Measurements from ENCODE around the gene ALDH2. TPM values are rescaled to one million over a fixed set of nuclear protein-coding genes. Genes with fewer than 3 reads are reported as not detected.

Gene ALDH2
- total RNA-seq, 2 donors from 2014 or later, result 268 to 331 TPM

DNA sequence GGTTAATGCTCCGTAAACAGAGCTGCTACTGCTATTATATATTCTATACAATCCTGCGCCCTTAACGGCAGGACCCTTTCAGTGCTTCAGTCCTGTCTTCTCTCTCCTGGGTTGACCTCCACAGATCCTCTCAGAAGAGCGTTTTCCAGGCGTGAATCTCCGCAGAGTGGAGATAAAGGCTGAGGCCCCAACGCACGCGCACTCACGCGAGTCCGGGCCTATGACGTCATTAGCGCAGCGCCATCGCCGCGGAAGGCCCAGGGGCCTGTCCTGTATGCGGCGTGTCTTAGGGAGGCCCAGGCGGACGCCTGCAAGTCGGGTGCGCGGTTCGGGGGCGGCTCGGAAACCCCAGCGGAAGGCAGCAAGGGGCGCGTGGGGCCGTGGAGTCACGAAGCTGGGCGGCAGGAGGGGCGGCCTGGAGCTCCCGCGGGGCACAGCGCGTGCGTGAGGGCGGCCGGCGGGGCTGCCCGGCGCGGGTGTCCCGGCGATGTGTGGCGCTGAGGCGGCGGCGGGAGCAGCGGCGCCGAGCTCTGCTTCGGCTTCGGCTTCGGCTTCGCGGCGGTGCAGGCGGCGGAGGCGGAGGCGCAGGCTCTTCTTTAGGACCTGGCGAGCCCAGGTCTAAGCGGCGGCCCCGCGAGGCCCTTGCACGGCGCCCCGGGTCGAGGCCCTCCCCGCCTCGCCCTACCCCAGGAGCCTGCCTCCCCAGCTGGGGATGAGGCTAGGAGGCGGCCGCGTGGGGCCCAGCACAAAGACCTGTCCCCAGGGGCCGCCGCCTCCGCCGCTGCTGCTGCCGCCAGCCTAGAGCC is 75.2 kb downstream of the ALDH2 start, which contains the start of gene MAPKAPK5:
MAPKAPK5 (plus strand) TSS at position 479 of the 806 bp plus-strand sequence. CDS start 506 bp downstream, outside the sequence.
- DNase-seq (peak; percentile 95), ATAC-seq (peak; percentile 96)
- intact Hi-C loops (cut with DNase I), result no loop called here

DNA sequence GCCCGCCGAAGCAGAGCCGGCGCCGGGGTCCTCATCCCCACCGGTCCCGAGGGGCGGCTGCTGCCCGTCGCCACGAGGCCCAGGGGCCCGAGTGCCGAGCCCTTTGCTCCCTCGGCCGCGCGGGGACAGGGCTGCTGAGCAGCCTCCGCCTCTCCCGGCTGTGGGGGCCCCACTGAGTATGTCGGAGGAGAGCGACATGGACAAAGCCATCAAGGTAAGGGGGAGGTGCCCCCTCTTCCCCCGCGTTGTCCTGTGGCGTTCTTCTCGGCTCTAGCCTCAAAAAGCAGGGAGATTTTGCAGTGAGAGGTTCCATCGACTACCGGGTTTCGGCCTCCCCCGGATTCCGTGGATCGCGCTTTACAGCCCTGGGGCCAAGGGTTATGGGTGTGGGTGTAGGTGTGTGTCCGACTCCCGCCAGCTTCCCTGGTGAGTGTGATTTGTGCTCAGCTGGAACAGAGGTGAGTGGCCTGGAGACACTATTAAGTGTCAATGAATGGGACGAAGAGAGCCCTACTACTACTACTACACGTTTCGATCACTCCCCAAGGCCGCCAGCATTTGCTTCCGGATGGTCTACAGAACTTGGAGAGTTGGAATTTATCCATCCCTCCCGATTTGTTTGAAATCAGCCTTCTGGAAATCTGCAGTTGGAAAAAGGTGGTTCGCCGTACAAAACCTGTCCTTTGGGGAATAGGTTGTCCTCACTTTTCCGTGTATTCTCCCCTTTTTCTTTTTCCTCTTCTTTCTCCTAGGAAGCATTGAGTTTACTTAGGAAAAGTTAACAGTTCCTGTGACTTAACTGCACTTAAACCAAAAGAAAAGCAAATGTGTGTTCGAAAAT is 76.0 kb downstream of the ALDH2 start:
- DNase-seq (no peak), ATAC-seq (peak; percentile 21 to 22)
- intact Hi-C loops (cut with DNase I), result no loop called here

DNA sequence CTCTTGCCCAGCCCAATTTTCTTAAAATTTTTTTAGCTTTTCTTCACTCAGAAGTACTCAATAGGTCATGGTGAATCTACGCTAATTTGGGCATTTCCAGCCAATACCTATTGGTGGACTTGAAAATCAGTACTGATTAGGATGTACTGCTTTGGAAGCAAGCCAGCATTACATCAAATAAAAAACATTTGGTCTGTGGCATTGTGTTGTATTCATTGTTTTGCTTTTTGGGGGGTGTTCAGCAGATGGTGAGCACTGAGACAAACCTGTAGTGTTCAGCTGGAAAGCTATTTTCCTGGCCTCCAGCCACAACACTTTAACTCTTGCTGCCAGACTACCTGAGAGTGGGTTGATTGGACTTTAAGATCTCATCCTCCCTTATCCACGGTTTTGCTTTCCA is 79.3 kb downstream of the ALDH2 start:
- intact Hi-C loops (cut with DNase I), result no loop called here
- no peak for DNase-seq
- no peak for ATAC-seq

DNA sequence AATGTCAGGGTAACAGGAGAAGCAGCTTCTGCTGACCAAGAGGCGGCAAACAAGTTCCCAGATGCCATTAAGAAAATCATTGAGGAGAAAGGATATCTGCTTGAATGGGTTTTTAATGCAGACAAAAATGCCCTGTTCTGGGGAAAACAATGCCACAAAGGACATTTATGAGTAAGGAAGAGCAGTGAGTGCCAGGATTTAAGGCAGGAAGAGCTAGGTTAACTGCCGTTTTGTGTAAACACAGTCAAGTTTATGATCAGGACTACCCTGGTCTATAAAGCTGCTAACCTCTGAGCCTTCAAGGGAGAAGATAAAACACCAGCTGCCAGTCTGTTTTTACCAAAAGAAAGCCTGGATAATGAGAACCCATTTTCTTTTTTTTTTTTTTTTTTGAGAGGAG is 83.8 kb downstream of the ALDH2 start:
- DNase-seq (no peak), ATAC-seq (no peak)
- intact Hi-C loops (cut with DNase I), result no loop called here

DNA sequence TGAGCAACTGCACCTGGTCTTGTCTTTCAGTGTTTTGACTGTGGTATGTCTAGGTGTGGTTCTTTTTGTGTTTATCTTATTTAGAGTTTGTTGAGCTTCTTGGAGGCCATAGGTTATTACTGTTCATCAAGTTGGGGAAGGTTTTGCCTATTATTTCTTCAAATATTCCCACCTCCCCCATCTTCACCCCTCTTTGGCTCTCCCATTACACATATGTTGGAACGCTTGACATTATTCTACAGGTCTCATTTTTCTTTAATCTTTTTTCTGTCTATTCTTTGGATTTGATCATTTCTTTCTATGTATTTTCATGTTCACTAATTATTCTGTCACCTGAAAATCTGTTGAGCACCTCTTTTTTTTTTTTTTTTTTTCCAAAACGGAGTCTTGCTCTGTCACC is 91.5 kb downstream of the ALDH2 start:
- ATAC-seq, result no peak
- intact Hi-C loops (cut with DNase I), result no loop called here

DNA sequence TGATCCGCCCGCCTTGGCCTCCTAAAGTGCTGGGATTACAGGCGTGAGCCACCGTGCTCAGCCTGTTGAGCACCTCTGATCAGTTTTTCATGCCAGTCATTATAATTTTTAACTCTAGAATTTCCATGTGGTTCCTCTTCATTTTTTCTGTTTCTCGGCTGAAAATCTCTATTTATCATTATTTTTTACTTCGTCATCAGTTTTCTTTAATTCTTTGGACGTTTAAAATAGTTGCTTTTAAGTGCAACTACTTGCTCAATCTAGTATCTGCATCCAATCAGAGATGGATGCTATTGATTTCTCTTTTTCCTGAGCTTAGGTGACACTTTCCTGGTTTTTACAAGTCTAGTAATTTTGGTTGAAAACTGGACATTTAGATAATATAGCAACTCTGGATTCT is 92.0 kb downstream of the ALDH2 start:
- intact Hi-C loops (cut with DNase I), result no loop called here
- DNase-seq, result no peak
- ATAC-seq, result no peak

More for the DNA sequence above, 91.5 kb downstream of the ALDH2 start:
- no peak for DNase-seq

DNA sequence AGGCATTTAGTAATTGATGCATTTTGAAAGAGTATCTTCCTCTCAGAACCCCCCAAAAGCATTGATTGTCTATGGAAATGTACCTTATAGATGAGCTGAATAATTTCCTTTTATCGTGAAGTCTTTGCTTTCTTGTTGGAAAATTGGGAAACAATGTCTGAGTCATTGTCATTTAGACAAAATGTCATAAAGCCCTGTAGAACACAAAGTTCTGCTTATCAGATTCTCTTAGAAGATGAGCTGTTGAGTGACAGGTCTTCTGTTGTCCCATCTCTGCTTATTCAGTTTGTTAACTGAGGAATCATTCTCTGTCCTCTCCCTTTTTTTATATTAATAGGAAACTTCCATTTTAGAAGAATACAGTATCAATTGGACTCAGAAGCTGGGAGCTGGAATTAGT is 98.2 kb downstream of the ALDH2 start:
- DNase-seq, result no peak
- ATAC-seq, result no peak
- intact Hi-C loops (cut with DNase I), result no loop called here

Small RNAs within 50 kb of the gene (microRNA-seq; reads per million reads assigned to microRNA genes)
- gene MIR6761, result 0.27 to 1.2 reads per million in 2 donors

Other genes with a start within 250 kb of the ALDH2 start
- gene ATXN2, start 167.6 kb upstream of the ALDH2 start, total RNA-seq, result 10 to 100 TPM; 43.7 to 54.0 TPM
- 10 to 100 TPM; 12.9 to 13.0 TPM for gene BRAP, start 81.0 kb upstream of the ALDH2 start, total RNA-seq
- gene ACAD10, start 80.9 kb upstream of the ALDH2 start, total RNA-seq, result 10 to 100 TPM; 17.7 to 23.7 TPM
- gene MAPKAPK5, start 75.3 kb downstream of the ALDH2 start, total RNA-seq, result 10 to 100 TPM; 24.2 to 31.6 TPM
- 10 to 100 TPM; 11.8 to 18.8 TPM for gene TMEM116, start 246.2 kb downstream of the ALDH2 start, total RNA-seq
- 10 to 100 TPM; 42.2 to 52.3 TPM for gene ERP29, start 246.5 kb downstream of the ALDH2 start, total RNA-seq